ENCODE results near the gene PDF. TPM values are rescaled to one million over a fixed set of nuclear protein-coding genes. Genes with fewer than 3 reads are reported as not detected.
A peak's percentile ranks its signal among the peaks of the same experiment; 100 is the strongest.
"Not testable (repeated sequence)": the region's sequence is repeated elsewhere in the genome, so short reads cannot be mapped to it uniquely, and the experiment has no call there.

PDF gene
- total RNA-seq, 1 experiment from 2014 or later = 29.5 TPM

DNA sequence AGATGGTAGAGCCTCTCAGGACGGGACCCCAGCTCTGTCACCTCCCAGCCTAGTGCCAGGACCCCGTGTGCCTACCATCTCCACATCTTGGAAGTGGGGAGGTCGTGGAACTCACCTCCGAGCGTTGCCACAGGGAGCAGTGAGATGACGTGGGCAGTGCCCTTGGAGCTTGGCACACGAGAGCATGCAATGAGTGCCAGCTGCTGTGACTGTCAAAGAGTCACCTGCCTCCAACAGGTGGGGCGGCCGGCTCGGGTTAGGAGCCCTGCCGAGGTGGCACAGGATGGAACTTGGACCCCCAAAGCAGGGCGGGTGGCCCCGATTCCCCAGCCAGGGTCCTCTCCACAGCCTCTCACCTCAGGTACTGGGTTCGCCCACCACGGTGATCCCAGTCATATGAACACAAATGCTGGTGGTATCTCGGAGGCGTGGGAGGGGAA lies 13.8 kb downstream of the PDF start:
- no peak for DNase-seq (ENCODE audit: low read depth)

GRCh38 chr16:69315486-69316311 lies 14.7 kb downstream of the PDF start:
- DNase-seq (ENCODE audit: low read depth) = no peak

DNA sequence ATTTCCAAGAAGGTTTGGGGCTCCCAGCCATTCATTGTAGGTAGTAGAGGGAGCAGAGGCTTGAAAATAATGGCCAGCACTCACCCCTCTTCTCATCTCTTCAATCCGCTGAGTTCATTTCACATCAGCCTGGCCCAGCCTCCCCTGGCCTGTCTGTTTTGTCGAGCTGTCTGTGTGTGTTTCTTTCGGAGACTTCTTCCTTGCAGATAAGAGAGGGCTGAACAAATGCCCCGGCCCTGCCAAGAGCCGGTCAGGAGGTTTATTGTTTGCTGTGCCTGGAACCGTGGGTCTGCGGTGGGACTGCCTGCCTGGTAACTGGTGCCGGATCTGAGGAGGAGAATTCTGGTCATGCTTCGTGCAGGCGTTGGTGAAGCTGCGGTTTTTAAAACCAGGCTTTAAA lies 15.9 kb downstream of the PDF start:
- no peak for DNase-seq (ENCODE audit: low read depth)

DNA sequence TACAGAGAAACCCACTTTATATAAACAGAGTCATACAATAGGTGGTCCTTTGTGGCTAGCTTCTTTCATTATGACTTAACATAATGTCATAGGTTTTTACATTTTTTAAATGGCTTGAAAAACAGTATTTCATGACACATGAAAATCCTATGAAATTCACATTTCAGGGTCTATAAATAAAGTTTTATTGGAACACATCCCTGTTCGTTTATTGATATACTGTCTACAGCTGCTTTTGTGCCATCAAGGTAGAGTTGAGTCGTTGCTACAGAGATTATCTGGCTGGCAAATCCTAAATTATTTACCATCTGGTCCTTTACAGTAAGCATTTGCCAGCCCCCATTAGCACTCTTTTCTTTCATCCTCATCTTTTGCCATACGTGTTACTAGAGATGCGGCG lies 16.9 kb downstream of the PDF start:
- DNase-seq (ENCODE audit: low read depth) = no peak

GRCh38 chr16:69311533-69312387 lies 18.6 kb downstream of the PDF start:
- peak; percentile 47 for DNase-seq (ENCODE audit: low read depth)

GRCh38 chr16:69310653-69311532 lies 19.5 kb downstream of the PDF start, which contains the start of gene VPS4A:
Gene VPS4A (plus strand): TSS chr16:69311350. CDS start chr16:69311512, 162 bp downstream.
- DNase-seq (ENCODE audit: low read depth) = peak; percentile 91

DNA sequence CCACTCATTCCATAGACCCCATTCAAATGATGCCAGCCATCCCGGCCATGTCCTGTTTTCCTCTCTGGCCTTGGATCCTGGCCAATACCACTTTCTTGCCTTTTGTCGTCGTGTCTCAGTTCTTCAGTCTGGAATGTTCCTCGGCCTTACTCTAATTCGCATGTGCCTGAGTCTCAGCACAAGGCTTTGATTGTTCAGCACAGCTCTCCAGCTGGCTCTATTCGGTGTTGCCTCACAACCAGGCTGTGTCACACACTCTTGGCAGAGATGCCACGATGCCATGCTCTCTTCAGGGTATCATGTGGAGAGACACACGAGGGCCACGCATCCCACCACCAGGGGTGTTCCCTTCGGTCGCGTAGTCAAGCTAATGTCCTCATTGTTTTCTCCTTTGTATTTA lies 21.1 kb downstream of the PDF start:
- DNase-seq (ENCODE audit: low read depth) = no peak

DNA sequence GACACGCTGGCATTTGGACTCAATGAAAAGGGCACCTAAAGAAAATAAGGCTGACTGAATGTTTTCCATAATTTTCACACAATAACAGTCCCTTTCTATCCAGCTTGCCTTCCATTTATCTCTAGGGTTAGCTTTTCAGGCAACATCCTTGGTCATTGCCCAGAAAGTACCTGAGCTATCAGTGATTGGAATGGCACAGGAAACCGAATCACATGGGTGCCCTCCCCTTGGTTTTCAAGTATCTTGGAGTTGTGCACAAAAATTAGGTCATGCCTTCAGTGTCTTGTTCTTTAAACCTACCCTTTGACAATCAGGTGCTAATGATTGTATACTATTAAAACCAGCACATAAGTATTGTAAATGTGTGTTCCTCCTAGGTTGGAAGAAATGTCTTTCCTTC lies 22.5 kb downstream of the PDF start:
- no peak for DNase-seq (ENCODE audit: low read depth)

DNA sequence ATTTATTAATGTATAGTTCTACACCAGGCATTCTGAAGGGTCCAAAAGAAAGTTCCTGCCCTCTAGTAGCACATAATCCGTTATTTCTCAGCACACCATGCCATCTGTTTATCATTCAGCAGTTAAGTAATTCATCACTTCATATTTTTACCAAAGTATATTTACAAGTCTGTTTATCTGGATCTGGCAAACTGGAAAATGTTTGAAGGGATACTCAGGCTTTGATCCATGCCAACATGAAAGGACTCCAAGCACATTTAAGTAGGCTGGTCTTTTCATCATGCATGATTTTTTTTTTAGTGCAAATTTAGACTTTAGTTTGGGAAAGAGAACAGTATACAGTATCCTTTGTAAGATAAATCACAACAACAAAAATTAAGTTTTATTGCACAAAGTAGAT lies 23.3 kb downstream of the PDF start:
- DNase-seq (ENCODE audit: low read depth) = no peak

DNA sequence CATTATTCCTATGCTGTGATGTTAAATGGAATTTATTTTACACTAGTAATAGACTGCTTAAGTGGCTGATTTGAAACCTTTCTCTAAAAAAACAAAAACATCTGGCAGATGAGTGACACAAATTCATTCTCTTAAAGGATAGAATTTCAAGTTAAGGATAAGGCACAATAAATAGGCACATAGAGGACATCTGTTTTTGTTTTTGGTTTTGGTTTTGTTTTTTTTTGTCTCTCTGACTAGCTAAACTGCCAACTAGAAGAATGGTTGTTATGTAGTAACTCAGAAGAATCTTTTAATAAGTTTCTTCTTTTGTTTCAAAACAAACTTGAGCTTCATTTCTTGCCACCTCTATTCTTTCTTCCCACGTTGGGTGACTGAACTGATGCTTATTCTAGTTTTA lies 24.4 kb downstream of the PDF start:
- no peak for DNase-seq (ENCODE audit: low read depth)

DNA sequence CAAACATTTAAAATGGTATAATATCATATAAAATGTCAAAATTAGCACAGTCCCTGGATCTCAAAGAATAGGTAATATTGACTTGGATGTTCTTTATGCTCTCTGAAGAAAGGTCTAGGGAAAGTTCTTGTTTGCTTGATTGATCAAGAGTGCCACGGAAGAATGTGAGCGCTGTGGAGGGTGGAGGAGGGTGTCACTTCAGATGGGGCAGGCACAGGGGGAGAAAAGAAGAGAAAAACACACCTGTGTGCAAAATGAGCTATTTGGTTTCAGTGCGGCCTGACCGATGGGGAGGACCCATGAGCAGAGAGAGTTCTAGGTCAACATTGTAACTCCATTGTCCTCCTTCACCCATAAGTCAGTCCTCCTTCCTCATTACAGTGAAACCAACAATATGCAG lies 28.1 kb downstream of the PDF start:
- no peak for DNase-seq (ENCODE audit: low read depth)

DNA sequence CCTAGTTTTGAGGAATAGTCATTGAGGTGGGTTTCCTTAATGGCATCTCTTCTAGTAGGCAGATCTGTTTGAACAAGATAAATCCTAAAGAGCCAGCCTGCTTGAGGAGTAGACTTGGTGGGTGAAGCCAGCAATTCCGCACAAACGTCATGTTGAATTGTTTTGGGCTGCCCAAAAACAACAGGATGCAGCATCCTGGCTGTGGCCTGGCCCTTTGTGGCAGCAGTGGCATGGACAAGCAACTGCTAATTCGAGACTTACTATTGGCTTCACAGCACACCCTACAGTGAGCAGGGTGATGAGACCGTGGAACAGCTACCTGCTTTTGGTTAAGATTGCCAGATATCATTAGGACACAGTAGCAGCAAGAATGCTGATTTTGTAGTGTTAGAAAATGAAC lies 28.5 kb downstream of the PDF start:
- DNase-seq (ENCODE audit: low read depth) = no peak

GRCh38 chr16:69301187-69301586 lies 29.2 kb downstream of the PDF start:
- no peak for DNase-seq (ENCODE audit: low read depth)

DNA sequence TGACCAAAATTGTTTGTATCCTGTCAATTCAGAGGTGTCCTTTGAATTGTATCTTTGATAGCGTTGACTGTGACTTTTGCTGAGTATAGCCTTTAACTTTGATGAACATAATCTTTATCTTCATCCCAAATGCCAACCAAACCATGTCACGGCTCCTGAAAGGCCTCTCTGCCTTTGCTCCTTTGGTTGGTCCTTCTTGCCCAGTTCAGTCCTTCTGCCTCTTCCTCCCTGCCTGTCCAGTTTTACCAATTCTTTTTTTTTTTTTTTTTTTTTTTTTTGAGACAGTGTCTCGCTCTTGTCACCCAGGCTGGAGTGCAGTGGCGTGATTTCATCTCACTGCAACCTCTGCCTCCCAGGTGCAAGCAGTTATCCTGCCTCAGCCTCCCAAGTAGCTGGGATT lies 32.1 kb downstream of the PDF start:
- no peak for DNase-seq (ENCODE audit: low read depth)

GRCh38 chr16:69296771-69297170 lies 33.6 kb downstream of the PDF start:
- not testable (repeated sequence) for DNase-seq (ENCODE audit: low read depth)

DNA sequence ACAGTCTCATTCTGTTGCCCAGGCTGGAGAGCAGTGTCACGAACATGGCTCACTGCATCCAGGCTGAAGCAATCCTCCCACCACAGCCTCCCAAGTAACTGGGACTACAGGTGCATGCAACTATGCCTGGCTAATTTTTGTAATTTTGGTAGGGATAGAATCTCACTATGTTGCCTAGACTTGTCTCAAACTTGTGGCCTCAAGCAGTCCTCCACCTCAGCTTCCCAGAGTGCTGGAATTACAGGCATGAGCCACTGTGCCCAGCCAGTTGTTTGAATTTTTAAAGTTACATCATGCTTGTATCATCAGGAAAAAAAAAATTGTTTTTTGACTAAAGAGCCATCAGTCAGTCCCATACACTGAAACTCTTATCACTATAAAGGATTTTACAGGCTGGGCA lies 36.3 kb downstream of the PDF start:
- no peak for DNase-seq (ENCODE audit: low read depth)

DNA sequence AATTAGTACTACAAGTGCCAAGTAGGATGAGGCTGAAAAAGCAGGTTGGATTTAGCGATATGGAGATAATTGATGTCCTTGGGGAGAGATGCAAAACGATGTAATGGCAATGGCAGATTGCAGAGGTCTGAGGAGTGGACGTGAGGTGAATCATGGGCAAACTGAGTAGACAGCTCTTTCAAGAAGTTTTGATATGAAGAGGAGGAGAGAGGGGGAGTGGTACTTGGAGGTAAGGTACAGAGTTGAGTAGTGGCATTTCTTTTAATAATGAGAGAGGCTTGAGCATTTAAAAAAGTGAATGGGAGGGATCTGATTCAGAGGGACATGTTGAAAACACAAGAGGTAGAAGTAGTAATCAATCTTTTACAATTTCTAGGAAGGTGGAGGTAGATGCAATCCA lies 37.0 kb downstream of the PDF start:
- DNase-seq (ENCODE audit: low read depth) = no peak

- DNase-seq (ENCODE audit: low read depth) = not testable (repeated sequence)
These were observed 38.7 kb downstream of the PDF start for GRCh38 chr16:69291657-69292056.

GRCh38 chr16:69286941-69287713 lies 43.3 kb downstream of the PDF start:
- DNase-seq (ENCODE audit: low read depth) = peak; percentile 65

DNA sequence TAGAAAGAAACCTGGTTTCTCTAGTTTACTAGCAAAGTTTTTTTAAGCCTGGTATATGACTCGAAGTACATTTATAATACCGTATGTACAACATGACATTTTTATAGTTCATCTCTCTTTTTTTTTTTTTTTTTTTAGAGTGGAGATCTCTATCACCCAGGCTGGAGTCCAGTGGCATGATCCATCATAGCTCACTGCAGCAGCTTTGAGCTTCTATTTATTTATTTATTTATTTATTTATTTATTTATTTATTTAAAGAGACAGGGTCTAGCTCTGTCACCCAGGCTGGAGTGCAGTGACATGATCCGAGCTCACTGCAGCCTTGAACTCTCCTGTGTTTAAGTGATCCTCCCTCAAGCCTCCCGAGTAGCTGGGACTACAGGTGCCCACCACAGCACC lies 45.1 kb downstream of the PDF start:
- DNase-seq (ENCODE audit: low read depth) = no peak

DNA sequence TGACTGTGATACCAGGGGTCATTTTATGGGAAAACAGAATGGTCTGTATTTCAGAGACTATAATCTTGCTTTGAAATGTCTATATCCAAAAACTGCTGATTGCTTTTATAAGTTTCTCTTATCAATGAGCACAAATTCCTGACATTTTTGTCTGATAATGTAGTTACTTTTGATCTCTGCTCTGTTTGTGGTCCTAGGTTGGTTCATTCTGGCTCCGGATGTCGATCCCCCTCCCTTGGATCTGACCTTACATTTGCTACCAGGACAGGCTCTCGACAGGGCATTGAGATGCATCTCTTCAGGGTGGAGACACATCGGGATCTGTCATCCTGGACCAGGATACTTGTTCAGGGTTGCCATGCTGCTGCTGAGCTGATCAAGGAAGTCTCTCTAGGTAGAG lies 46.5 kb downstream of the PDF start:
- no peak for DNase-seq (ENCODE audit: low read depth)
